Fibroblast of peridontal ligament (primary cell): ENCODE data around the gene PAPOLB.

Experiments
- DNase-seq: peaks from one replicate; pipeline ENCODE4 v3.0.0-alpha.2; 2010; ENCODE audit errors: extremely low read depth

Gene PAPOLB

GRCh38 chr7:4824120-4824775 lies 37.6 kb downstream of the PAPOLB start:
- no peak for DNase-seq

GRCh38 chr7:4823441-4824119 lies 38.2 kb downstream of the PAPOLB start:
- DNase-seq: no peak

GRCh38 chr7:4822677-4823076 lies 39.2 kb downstream of the PAPOLB start:
- DNase-seq: no peak

- no peak for DNase-seq
Observed at GRCh38 chr7:4820967-4821471, 40.8 kb downstream of the PAPOLB start.

- DNase-seq: no peak
Observed at GRCh38 chr7:4820405-4820966, 41.3 kb downstream of the PAPOLB start.

- DNase-seq: no peak
Observed at GRCh38 chr7:4819560-4820404, 42.0 kb downstream of the PAPOLB start.

- no peak for DNase-seq
Observed at GRCh38 chr7:4818000-4818794, 43.6 kb downstream of the PAPOLB start.

GRCh38 chr7:4817178-4817901 lies 44.5 kb downstream of the PAPOLB start:
- DNase-seq: no peak

- DNase-seq: no peak
Observed at GRCh38 chr7:4816419-4817080, 45.3 kb downstream of the PAPOLB start.

- no peak for DNase-seq
Observed at GRCh38 chr7:4815609-4816418, 46.0 kb downstream of the PAPOLB start.

- no peak for DNase-seq
Observed at GRCh38 chr7:4815121-4815520, 46.7 kb downstream of the PAPOLB start.

GRCh38 chr7:4814433-4814832 lies 47.4 kb downstream of the PAPOLB start:
- no peak for DNase-seq

- DNase-seq: no peak
Observed at GRCh38 chr7:4809666-4810065, 52.2 kb downstream of the PAPOLB start.

- DNase-seq: no peak
Observed at GRCh38 chr7:4809091-4809591, 52.7 kb downstream of the PAPOLB start.

GRCh38 chr7:4808565-4808964 lies 53.3 kb downstream of the PAPOLB start:
- no peak for DNase-seq

GRCh38 chr7:4808026-4808425 lies 53.8 kb downstream of the PAPOLB start:
- DNase-seq: no peak
